HG03457 (cell line): ENCODE measurements around the gene SDF4.

Source experiments
- ATAC-seq: cut with Tn5 transposase; IDR thresholded peaks from one replicate; pipeline ENCODE4 v1.9.1; 2021; ENCODE audit warnings: moderate number of reproducible peaks; ENCODE audit not compliant: unreplicated experiment

The SDF4 gene, protein sequence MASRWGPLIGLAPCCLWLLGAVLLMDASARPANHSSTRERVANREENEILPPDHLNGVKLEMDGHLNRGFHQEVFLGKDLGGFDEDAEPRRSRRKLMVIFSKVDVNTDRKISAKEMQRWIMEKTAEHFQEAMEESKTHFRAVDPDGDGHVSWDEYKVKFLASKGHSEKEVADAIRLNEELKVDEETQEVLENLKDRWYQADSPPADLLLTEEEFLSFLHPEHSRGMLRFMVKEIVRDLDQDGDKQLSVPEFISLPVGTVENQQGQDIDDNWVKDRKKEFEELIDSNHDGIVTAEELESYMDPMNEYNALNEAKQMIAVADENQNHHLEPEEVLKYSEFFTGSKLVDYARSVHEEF

GRCh38 chr1:1231400-1232207, at the start of gene SDF4:
Gene SDF4 (minus strand): TSS chr1:1232001. CDS start chr1:1228772, 3,229 bp downstream.
- peak; percentile 75 for ATAC-seq

- ATAC-seq = no peak
These were observed 49.1 kb upstream of the SDF4 start for GRCh38 chr1:1280782-1281481.

DNA sequence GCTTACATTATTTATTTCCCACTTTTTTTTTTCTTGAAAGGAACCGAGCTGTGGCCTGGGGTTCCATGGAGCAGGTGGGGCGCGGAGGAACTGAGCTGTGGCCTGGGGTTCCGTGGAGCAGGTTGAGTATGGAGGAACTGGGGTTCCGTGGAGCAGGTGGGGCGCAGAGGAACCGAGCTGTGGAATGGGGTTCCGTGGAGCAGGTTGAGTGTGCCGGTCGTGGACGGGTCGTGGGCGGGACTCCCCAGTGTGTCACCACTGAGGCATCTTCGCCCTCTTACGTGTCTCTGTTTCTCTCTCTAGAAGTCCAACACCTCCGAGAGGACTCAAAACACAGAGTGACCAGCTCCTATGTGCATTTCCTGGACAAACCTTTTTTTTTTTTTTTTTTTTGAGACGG, 47.2 kb upstream of the SDF4 start:
- ATAC-seq = no peak

DNA sequence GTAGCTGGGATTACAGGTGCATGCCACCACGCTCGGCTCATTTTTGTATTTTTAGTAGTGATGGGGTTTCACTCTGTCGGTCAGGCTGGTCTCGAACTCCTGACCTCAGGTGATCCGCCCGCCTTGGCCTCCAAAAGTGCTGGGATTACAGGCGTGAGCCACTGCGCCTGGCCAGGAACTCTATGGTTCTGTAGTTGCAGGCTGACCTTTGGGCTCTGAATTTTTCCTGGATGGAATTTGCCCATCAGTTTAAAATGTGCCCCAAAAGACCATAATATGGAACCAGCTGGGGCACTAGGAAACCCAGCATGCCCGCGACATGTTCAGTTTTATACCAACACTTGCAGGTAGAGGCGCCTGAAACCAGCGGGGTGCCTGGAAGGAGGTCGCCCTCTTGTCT, 46.8 kb upstream of the SDF4 start:
- no peak for ATAC-seq

- no peak for ATAC-seq
These were observed 44.0 kb upstream of the SDF4 start for GRCh38 chr1:1275836-1276235.

- ATAC-seq = no peak
These were observed 43.2 kb upstream of the SDF4 start for GRCh38 chr1:1274931-1275431.

DNA sequence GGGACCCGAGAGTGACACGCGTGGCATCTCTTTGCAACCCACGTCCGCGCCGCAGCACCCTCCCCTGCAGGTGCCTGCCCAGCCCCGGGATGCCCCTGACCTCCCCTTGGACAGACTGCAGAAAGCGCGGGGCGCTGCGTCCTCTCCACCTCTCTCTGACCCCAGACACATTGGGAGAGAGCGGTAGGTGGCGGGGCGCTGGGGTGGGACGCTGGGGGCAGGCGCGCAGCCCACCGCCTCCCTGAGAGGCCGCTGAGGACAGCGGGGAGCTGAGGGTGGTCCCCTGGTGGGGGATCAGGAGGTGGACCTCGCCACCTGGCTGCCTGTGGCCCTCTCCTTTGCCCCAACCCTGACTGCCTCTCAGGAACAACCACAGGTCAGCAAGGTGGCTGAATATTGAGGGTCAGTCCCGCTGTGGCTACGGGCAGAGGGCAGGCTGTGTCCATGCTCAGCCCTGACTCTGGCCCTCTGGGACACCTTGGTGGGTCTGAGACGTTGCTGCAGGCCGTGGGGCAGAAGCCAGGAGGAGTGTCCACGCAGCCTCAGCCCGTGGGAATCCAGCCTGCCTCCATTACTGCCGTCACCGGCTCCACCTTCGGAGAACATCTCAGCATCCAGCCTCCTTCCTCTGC, 42.6 kb upstream of the SDF4 start:
- no peak for ATAC-seq

- peak; percentile 69 for ATAC-seq
These were observed 41.9 kb upstream of the SDF4 start, which contains the start of gene UBE2J2 for GRCh38 chr1:1273512-1274298. Gene UBE2J2 (minus strand): TSS chr1:1273854. CDS start chr1:1267992, 5,862 bp downstream.

DNA sequence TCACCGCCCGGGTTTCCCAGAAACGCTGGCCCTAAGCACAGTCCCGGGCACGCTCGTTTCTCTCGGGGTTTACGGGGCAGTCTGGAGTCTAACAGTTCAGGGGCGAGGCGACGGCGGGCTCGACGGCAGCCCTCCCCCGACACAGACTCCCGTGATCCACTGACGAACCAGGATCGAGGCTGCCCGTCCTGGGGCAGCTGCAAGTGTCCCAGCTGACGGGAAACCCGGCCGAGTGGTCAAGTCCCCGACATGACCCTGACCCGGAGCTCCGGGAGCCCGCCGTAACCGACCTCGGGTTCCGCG, 41.4 kb upstream of the SDF4 start:
- no peak for ATAC-seq

GRCh38 chr1:1272341-1273208, 40.8 kb upstream of the SDF4 start:
- no peak for ATAC-seq

- ATAC-seq = no peak
These were observed 39.0 kb upstream of the SDF4 start for GRCh38 chr1:1270813-1271212.

DNA sequence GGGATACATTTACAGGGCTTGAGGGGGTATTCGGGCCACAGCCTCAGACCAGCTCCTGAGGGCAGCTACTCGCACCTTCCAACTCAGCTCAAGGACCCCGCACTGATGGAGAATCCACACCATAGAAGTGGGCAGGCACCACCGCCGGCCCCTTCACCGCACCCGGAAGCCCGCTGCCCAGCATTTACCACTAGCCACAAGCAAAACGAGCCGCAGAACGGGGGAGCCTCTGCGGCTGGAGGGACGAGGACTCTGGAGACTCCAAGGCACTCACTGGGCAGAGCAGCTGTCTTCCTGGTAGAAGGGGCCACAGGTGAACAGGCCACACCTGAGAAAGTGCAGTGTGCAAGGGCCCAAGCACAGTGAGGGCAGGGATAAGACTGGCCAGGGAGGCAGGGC, 36.5 kb upstream of the SDF4 start:
- ATAC-seq = no peak

- no peak for ATAC-seq
These were observed 35.9 kb upstream of the SDF4 start for GRCh38 chr1:1267488-1268283.

DNA sequence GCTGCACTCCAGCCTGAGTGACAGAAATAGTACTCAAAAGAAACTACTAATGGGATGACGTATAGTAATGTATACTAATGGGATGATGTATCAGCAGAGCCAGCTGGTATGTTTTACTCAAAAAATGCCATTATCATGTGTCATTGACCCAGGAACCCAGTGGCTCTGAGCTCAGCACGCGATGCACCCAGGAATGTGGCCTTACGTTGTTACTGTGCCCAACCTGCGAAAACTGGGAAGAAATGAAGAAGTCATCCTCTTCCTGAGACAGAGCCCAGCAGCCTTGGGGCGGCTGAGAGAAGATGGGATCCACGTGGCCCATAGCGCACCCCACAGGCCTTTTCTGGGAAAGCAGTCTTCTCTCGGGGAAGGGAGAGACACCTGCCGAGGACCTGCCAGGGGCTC, 33.1 kb upstream of the SDF4 start:
- no peak for ATAC-seq

DNA sequence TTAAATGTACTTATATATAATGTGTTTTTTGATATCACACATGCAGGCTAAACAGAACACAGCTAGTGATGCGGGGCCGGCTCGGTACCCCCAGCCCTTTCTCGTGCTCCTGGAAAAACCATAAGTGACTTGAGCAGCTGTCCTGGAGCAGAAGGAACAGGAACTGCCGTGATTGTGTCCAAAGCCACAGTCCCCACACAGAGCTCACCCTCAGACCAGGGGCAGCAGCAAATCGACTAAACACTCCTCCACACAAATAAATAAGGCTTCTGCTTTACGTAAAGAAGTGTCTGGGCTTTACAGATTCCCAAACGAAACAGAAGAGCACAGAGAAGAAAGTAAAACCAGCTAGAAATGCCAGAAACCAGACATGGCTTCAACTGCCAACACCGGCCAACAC, 32.2 kb upstream of the SDF4 start:
- no peak for ATAC-seq

DNA sequence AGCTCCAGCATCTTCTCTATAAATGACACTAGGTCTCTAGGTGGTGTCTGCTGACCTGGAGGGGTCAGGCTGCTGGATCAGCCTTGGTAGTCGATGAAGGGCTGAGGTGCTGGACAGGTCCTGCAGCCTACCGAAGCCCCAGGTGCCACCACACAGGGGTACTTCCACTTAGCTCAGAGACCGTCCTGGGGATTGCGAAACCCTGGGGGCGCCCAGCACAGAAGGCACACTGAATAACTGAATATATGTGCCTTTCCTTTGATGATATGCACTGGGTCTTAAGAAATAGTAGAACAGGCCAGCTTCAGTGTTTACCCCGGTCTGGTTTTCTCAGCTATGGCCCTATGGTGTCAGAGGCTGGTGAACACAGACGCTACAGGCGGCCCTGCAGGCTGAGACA, 31.0 kb upstream of the SDF4 start:
- no peak for ATAC-seq

DNA sequence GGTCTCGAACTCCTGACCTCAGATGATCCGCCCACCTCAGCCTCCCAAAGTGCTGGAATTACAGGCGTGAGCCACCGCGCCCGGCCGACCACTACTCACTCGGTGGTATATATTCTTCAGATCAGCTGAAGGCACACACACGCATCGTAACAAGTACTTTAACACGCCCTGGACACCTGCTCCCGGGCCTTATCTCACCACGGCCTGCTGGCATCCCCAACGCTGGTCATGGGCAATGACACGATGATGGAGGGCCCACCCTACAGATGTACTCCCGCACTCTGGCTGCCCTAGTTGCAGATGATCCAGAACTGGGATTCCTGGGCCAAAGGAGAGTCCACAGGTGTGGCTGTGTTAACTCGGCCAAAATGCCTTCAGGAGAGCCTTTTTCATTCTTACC, 30.3 kb upstream of the SDF4 start:
- ATAC-seq = no peak

GRCh38 chr1:1260843-1261560, 29.2 kb upstream of the SDF4 start:
- ATAC-seq = no peak
